NCI-H774 (cell line): ENCODE results near the gene C4BPB.
"Not testable (repeated sequence)": the region's sequence is repeated elsewhere in the genome, so short reads cannot be mapped to it uniquely, and the experiment has no call there.

ENCODE experiments used
- DNase-seq: peaks from one replicate; lab custom pipeline; 2025; lab: John Stamatoyannopoulos, UW

The C4BPB gene, protein sequence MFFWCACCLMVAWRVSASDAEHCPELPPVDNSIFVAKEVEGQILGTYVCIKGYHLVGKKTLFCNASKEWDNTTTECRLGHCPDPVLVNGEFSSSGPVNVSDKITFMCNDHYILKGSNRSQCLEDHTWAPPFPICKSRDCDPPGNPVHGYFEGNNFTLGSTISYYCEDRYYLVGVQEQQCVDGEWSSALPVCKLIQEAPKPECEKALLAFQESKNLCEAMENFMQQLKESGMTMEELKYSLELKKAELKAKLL

DNA sequence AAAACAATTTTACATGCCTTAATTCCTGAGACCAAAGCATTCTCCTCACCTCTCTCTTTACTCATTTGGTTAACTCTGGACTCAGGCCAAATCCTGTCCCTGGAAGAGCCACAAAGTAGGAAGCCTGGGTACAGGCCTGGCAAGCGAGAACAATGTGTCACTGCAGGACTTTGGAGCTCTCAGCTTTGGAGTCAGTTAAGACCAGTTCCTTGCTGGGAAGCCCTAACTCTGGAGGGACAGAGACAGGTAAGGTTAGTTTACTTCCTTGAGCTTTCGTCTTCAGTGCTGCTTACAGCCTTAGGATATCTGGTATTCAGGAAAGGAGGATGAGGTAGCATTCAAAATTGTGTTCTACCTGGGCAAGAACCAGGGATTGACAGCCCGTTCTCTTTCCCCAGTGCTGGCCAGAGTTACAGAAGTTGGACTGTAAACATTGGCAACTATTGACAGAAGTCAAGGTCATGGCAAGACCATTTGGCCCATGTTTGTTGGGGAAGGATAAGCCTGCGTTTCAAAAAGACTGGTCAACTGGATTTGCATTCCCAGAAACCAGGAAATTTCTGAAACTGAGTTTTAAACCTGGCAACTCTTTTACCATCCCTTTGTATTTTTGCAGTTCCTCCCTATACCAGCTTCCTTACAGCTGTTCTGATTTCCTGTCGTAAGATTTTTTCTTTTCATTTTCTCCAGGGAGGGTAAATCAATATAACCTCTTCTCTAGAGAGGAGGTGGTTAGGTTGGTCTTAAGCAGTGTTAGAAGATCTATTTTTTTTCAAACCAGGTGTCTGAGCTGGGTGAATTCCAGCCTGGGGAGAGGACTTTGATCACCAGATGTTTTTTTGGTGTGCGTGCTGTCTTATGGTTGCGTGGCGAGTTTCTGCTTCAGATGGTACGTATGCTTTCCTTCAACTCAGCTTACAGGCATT lies at the start of gene C4BPB:
C4BPB (plus strand) TSS at position 160 of the 926 bp plus-strand sequence; CDS start at position 832, 672 bp downstream.
- no peak for DNase-seq

DNA sequence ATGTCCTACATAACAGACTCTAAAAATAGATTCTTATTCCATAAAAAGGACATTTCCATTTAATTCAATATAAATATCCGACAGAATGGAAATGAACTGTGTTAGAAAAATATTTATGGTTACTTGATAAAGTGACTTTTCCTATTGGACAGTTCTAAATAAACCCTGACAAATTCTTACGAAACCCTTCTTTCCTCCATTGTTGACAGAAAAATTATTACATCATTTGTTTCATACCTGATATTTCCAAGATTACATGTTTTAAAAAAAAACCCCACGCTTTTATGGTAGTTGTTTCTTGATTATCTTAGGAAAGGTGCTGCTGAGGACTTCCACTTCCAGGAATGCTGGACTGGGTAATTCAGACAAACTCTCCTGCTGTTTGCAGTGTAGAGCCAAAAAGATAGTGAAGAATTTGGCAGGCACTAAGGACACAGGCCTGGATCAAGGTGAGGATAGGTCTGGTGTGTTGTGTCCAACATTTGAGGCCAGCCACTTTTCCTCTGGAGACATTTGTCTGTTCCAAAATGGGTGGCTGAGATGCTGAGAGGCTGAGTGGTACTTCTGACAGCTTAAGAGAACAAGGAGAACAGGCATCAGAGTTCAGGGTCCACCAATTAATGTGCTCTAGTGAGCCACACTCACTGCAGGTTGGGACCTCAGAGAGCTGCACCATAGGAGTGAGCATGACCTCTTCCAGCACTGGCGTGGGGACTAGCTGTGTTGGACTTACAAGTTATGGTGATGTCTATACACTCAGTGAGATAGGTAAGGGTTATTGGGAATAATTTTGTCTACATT lies 49.1 kb upstream of the C4BPB start:
- no peak for DNase-seq

DNA sequence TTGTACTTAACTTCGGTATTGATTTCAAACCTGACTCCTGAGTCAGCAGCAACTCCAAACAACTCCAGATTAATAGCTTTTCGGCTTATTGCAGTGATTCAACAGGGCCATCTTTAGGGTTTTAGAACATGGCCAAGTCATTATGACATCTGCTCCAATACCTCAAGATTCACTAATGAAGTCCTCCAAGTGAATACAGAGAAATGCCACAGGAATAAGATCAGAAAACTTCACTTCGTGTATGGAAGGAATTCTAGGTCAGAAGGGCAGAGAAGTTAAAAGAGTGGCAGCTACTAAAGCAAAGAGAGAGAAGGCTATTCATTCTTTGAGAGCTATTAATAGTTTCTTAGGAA lies 48.5 kb upstream of the C4BPB start:
- no peak for DNase-seq

DNA sequence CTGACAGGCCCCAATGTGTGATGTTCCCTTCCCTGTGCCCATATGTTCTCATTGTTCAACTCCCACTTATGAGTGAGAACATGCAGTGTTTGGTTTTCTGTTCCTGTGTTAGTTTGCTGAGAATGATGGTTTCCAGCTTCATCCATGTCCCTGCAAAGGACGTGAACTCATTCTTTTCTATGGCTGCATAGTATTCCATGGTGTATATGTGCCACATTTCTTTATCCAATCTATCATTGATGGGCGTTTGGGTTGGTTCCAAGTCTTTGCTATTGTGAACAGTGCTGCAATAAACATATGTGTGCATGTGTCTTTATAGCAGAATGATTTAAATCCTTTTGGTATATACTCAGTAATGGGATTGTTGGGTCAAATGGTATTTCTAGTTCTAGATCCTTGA lies 47.3 kb upstream of the C4BPB start:
- DNase-seq: not testable (repeated sequence)

DNA sequence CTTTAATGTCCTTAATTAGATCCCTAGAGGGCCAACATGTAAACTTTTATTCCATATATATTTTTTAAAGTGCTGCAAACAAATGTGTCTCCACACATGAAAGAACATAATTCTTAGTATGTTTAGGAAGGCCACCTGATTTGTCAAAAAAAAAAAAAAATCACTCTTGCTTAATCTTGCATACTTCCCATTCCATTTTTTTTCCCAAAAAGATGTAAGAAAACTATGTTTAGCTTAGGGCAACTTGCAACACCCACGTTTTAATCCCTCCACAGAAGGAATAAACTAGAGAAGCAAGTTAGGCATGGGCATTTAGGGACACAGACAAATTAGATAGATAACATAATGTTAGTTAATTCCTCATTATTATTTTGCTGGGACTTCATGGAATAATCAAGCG lies 43.2 kb upstream of the C4BPB start:
- no peak for DNase-seq

DNA sequence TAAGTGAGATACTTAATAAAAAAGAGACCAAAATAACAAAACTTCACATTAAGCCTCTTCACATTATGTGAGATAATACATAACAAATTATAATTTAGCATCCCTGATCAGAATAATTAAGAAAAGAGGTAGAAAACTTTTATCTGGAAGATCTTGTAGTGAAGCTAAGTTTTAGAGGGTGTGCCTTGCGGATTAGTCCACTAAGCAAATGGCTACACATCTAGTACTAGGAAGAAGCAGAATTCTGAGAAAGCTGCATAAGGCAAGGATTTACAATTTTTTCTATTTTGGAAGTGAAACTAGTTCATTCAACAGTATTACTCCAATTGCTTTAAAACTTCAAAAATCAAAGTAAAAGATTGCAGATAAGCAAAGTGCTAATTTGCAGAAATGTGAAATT lies 41.2 kb upstream of the C4BPB start:
- DNase-seq: no peak

DNA sequence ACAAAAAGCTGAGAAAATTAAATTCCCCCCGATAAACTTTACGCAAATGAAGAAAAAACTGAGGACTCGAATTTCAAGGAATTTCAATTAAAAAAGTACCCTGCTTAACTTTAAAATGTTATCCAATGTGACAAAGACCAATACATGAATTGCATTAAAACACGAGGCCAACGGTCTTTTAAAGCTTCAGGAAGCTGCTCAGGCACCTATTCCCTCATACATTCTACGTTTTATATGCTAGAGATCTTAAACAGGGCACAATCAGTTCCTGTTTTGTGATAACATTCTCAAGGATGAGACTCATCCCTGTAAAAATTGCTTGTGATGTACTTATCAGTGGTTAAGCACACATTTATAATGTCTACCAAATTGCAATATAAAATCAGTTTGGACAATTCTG lies 40.6 kb upstream of the C4BPB start:
- no peak for DNase-seq

DNA sequence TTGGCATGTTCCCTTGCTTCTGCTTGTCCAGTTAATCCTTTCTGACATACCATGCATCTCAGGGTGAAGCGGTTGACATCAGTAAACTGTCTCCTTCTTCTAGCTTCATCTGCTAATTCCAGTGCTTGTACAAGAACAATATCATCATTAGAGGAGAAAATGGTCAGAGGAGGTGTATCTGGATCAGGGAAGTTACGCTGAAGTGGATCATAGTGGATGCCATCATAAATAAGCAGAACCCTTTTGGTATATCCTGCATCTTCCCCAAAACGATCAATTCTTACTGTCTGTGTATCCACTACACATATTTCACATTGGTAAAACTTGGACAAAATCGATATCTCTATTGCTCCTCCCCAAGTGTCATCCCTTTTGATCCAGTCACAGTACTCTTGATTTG lies 39.6 kb upstream of the C4BPB start:
- DNase-seq: no peak

DNA sequence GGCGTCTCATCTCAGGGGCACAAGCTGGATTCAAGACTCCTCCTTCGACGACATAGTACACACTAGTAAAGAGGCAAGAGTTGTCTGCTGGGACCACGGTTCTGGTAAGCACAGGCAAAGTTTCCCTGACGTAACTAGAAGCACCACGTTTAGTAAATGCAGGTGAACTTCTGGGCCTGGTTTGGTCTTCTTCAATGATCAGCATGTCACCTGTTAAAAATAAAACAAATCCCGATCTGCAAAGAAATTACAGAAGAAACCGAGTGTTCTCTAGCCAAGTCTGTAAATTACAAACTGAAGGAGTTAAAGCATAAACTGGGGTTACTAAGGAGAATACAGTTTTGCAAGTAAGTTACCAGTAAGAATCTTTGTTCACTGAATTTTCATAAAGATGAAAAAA lies 39.1 kb upstream of the C4BPB start:
- no peak for DNase-seq

DNA sequence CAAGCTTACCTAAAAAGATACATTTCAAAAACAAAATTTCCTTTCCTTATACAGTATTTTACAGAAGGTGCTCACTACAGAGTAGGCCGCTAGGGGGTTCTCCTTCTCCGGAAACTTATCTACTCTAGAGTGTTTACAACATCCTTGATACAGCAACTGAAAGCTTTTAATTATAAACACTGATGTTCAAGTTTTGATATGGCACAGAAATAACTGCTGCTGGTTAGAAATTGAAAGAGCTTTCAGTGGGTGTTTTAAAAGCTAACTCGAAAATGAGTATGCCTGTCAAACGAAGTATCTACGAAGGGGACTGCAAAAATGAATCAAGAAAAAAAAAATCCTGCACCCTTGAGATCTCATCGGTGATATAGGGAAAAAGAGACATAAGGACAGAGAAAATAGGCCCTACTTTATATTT lies 38.7 kb upstream of the C4BPB start:
- DNase-seq: no peak

DNA sequence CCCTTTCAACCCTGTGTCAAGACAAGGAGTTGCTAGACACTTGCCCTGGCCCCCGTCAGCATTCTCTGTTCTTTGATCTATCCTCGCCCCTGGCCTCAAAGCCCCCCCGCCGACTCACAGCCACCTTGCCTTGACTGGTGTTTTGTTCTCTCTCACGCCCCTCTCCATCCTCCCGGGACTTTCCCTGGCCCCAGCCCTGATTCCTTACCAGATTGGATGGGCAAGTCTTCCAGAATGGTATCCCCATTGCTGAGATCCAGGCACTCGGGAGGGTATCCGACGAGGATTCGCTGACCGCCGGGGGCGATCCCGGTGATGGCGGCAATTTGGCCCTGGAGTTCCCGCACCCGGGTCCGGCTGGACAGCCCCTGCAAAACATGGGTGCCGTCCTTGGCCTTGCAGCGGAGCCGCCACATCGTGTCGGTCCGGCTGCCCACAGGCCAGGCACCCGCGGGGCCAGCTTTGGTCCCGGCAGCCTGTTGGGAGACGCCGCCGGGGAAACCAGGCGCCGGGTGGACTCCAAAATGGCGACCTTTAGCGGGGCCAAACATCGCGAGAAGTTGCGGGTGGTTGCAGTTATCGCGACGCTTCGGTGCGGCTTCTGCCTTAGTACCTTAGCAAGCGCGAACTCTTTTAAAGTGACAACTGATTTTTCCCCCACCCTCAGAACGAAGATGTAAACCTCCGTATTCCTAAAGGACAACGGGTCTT lies 38.0 kb upstream of the C4BPB start:
- peak; percentile 87 for DNase-seq

DNA sequence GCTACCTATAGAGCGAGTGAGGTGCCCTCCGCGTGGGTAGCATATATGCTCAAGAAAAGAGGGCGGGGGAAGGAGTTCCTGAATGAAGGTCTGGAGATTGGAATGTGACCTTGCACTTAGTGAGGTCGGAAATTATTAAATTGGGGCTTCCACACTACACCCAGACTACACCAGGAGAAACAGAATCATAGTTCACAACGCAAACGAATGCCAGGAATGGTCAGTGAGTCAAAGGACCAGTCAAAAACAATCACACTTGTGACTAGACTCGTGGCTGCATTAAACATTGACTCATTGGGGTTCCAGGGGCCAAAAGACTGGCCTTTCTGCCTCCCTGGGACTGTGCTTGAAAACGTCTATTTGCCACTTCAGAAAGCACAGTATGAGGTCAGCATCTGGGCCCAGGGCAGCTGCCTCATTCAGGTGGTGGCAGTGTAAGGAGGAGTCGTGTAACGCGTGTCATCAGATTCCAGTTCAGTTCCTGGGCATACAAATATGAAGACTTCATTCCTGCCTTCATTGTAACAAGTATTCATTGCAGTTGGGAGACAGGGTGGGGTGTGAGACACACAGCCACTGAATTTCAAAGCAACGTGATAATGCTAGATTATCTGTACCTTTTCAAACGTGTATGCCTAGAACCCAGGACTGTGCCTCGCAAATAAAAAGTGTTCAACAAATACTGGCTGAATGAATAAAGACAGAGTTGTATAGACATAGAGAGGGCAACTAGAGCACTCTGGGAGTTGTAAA lies 37.3 kb upstream of the C4BPB start, which contains the start of gene YOD1:
YOD1 (minus strand) TSS at position 18 of the 753 bp plus-strand sequence. CDS start 178 bp downstream, outside the sequence.
- peak; percentile 24 for DNase-seq

DNA sequence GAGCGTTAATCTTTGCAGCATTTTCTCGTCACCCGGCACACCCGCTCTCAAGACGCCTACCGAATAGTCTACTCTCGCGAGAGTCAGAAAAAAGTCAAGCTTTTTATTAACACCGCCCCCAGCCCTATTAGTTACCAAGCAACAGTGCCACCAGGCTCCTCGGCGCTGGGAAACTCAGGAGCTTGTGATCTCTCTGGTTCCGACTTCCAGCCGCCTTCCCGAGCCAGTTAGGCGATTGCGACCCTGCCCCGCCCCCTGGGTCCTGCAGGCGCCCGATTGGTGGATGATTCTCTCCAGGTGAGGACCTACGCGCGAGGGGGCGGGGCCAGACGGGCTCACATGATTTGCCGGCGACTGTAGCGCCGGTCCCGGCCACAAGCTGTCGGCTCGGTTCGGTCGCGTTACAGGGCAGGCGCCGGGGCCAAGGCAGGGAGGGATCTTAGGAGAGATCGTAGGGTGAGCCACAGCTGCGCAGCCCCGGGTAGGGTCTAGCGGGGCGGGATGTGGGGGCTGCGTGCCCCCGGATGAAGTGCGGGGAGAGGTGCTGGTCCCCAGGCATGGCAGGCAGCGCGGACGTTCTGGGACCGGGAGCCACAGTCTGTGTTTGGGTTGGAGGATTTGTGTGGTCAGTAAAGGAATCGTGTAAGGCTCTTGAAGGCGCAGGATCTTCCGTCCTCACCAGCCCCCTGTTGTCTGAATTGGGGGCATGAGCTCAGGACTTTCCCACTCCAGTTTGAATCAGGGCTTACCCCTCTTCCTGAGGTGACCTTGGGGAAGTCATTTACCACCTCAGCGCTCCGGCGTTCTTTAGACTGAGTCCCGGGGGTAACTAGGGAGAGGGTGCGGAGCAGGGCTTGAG lies 35.5 kb upstream of the C4BPB start, which contains the start of gene PFKFB2:
PFKFB2 (plus strand) TSS at position 365 of the 859 bp plus-strand sequence. CDS start 1,443 bp downstream, outside the sequence.
- peak; percentile 99 for DNase-seq

DNA sequence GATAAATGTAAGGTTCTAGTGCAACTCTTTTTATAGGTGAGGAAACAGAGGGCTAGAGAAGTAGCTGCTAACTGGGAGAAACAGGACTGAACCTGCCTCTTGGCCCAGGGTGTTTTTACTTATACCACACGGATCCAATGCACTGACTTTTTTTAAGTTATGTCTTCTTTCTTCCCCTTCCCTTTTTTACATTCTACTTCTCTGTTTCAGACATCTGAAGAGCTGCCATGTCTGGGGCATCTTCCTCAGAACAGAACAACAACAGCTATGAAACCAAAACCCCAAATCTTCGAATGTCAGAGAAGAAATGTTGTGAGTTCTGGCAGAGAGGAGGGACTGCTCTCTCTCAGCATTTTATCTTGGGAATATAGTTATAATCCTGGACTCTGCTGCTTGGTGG lies 34.2 kb upstream of the C4BPB start:
- DNase-seq: no peak

DNA sequence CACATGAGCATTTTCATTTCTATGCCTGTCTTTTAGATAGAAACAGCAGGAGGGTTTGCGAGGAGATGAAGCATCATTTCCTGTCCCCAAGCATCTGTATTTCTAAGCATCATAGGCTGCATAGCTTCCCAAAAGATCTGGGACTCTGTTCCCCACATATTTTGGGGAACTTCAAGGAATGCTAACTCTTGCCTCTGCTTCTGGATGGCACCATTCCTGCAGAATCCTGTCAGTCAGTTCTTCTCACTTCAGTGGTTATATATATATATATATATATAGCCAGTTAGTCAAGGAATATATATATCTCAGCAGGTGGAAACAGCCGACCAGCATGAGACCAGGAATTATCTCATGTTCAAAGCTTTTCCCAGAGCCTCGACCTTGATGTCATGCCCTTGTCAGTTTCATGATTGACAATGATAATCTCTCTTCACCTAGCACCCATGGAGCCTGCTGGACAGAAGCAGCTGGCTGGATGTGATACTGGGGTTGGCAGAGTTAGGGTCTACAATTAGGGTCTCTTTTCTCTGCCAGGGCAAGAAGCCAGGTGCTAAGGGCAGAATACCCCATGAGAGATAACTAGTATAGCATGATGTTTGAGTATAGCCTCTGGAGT lies 33.2 kb upstream of the C4BPB start:
- no peak for DNase-seq

DNA sequence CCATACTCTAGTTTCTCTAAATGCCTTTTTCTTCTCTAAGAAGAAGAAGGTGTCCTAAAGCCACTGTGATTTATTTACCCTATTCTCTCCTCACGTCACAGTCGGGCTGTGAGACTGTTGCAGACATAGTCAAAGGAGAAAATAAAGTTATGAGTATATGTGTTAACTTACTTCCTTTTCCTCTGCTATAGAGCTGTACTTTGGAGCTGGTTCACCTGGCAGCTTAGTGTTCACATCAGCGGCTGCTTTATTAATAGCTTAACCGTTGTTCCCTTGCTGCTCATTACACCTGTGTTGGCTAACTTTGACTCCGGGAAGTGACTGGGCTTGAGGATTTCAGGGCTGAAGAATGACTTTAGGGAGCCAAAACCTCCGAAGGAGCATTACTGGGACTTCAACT lies 32.0 kb upstream of the C4BPB start:
- no peak for DNase-seq

DNA sequence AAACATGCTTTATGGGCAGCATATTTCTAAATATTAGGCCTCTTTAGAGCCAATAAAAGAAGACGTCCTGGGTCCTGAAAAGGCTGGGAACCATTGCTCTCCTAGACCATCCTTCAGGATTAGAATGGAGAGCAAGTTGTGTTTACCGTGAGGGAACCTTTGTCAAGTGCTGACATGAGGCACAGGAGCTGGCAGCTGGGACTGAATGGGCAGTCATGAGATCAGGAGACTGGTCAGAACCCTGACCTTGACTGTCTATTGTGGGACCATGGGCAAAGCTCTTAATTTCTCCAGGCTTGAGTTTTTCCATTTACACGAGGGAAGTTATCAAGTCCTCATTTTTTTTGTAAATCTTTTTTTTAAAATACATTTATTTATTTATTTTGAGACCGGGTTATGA lies 30.4 kb upstream of the C4BPB start:
- DNase-seq: no peak

DNA sequence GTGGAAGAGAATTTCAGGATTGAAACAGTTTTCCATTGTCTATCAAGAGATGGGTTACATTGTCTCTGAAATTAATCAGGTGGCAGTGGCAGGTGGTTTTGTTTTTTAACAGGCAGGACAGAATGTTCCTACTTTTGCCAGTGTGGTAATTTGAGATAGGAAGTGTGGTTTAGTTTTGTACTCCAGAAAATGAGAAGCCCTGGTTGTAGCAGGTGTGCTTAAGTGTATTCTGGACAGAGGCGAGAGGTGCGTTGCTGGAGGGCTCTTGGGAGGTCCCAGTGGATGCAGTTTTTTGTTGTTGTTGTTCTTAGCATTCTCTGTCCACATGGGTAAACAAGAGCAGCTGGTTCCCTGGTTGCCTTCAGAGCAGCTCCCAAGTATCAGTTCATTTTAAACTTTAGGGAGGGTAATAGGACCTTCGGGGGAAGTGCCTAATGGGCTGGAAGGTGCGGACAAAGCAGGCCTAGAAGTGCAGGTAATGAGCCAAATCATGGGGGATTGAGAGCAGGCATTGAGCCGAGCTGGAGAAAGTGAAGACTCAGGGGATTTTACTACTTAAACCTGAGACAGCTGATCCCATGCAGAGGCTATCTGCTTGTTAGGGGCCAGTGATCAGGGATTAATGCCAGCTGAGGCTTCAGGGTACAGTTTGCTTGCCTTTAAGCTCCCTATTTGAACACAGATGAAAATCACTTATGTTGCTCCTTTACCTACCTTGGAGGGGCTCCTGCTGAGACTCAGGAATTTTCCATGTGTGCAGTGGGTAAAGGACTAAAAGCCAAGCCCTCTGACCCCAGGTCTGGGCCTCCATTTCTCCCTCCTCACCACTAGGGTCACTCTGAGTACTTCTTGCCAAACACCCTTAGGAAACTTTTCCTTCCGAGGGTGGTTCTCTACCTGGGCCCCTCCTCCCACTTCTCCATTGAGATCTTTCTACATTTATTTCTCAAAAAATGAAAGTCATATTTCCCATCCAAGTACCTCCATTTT lies 29.5 kb upstream of the C4BPB start:
- no peak for DNase-seq
